ENCODE results near the gene LAMB4. TPM values are rescaled to one million over a fixed set of nuclear protein-coding genes. Genes with fewer than 3 reads are reported as not detected.

LAMB4 gene
- total RNA-seq, 1 donor from 2014 or later, result 1.1 TPM

DNA sequence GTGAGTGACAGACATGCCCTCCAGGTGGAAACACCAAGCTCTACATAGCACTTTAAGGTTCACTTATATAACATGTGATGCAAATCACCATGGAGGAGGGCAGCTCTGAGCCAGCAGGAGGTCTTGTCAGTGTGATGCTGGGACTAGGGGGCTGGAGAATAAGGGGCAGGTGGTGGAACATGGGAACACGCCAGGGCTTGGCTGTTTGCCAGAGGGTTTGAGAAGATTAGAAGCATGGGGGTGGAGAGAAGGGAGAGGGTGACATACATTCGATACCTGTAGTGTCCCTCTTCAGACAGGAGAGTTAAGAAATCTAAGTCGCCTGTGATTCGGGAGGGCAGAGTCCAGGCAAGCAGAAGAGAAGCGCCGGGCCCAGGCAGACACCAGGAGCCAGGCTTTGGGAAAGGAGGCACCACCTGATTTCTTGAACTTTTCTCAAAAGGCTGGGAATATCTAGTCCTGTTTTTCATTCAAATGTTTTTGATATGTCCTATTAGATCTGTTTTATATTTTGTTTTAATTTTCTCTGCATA is 16.9 kb upstream of the LAMB4 start:
- no peaks in the 10 kb centered on the region for H3K27me3 Mint-ChIP-seq (ENCODE audit: unreplicated experiment)
- no peak for DNase-seq (ENCODE audit: low spot score)
- H3K4me3 Mint-ChIP-seq (ENCODE audit: unreplicated experiment), result peak overlapping the region; percentile 2
- H3K27ac Mint-ChIP-seq (ENCODE audit: unreplicated experiment), result no peak overlapping the region
- TF ChIP-seq, protein P1, sequence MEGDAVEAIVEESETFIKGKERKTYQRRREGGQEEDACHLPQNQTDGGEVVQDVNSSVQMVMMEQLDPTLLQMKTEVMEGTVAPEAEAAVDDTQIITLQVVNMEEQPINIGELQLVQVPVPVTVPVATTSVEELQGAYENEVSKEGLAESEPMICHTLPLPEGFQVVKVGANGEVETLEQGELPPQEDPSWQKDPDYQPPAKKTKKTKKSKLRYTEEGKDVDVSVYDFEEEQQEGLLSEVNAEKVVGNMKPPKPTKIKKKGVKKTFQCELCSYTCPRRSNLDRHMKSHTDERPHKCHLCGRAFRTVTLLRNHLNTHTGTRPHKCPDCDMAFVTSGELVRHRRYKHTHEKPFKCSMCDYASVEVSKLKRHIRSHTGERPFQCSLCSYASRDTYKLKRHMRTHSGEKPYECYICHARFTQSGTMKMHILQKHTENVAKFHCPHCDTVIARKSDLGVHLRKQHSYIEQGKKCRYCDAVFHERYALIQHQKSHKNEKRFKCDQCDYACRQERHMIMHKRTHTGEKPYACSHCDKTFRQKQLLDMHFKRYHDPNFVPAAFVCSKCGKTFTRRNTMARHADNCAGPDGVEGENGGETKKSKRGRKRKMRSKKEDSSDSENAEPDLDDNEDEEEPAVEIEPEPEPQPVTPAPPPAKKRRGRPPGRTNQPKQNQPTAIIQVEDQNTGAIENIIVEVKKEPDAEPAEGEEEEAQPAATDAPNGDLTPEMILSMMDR (IDR thresholded peaks at IDR 0.05; ENCODE audit: unreplicated experiment), result no peak
- H3K36me3 Mint-ChIP-seq (ENCODE audit: low read depth, unreplicated experiment), result no peaks in the 10 kb centered on the region
- H3K9me3 Mint-ChIP-seq (ENCODE audit: unreplicated experiment), result no peaks in the 10 kb centered on the region
- peaks cover 4% of the 10 kb centered on the region for H3K4me1 Mint-ChIP-seq (ENCODE audit: unreplicated experiment)

GRCh38 chr7:108146070-108146842 is 16.1 kb upstream of the LAMB4 start:
- no peaks in the 10 kb centered on the region for H3K27me3 Mint-ChIP-seq (ENCODE audit: unreplicated experiment)
- H3K36me3 Mint-ChIP-seq (ENCODE audit: low read depth, unreplicated experiment), result no peaks in the 10 kb centered on the region
- no peak overlapping the region for H3K4me3 Mint-ChIP-seq (ENCODE audit: unreplicated experiment)
- TF ChIP-seq, protein P1 (IDR thresholded peaks at IDR 0.05; ENCODE audit: unreplicated experiment), result peak; percentile 74
- no peak overlapping the region for H3K27ac Mint-ChIP-seq (ENCODE audit: unreplicated experiment)
- H3K4me1 Mint-ChIP-seq (ENCODE audit: unreplicated experiment), result peaks cover 10% of the 10 kb centered on the region
- H3K9me3 Mint-ChIP-seq (ENCODE audit: unreplicated experiment), result no peaks in the 10 kb centered on the region
- DNase-seq (ENCODE audit: low spot score), result peak; percentile 74

- Mint-ChIP-seq H3K27me3 (ENCODE audit: unreplicated experiment) (no peaks in the 10 kb centered on the region), H3K27ac (ENCODE audit: unreplicated experiment) (no peak overlapping the region), H3K36me3 (ENCODE audit: low read depth, unreplicated experiment) (no peaks in the 10 kb centered on the region), H3K4me3 (ENCODE audit: unreplicated experiment) (no peak overlapping the region), H3K4me1 (ENCODE audit: unreplicated experiment) (peaks cover 10% of the 10 kb centered on the region), H3K9me3 (ENCODE audit: unreplicated experiment) (no peaks in the 10 kb centered on the region)
- no peak for DNase-seq (ENCODE audit: low spot score)
- TF ChIP-seq, protein P1 (IDR thresholded peaks at IDR 0.05; ENCODE audit: unreplicated experiment), result no peak
These were observed 15.2 kb upstream of the LAMB4 start for GRCh38 chr7:108145401-108145800.

- H3K27me3 Mint-ChIP-seq (ENCODE audit: unreplicated experiment), result no peaks in the 10 kb centered on the region
- TF ChIP-seq, protein P1 (IDR thresholded peaks at IDR 0.05; ENCODE audit: unreplicated experiment), result no peak
- no peak overlapping the region for H3K4me3 Mint-ChIP-seq (ENCODE audit: unreplicated experiment)
- peaks cover 10% of the 10 kb centered on the region for H3K4me1 Mint-ChIP-seq (ENCODE audit: unreplicated experiment)
- H3K27ac Mint-ChIP-seq (ENCODE audit: unreplicated experiment), result no peak overlapping the region
- no peaks in the 10 kb centered on the region for H3K9me3 Mint-ChIP-seq (ENCODE audit: unreplicated experiment)
- no peaks in the 10 kb centered on the region for H3K36me3 Mint-ChIP-seq (ENCODE audit: low read depth, unreplicated experiment)
- DNase-seq (ENCODE audit: low spot score), result no peak
These were observed 14.8 kb upstream of the LAMB4 start for GRCh38 chr7:108144931-108145330.
